Esophagus squamous epithelium (tissue), 4 donors: ENCODE data around the gene PAFAH2.

Experiments used
- POLR2A ChIP-seq, 4 donors: fragments of 450-650 bp; IDR thresholded peaks; one replicate each; pipeline ENCODE4 v1.6.1; 2017; ENCODE audit warnings: antibody characterized with exemption in 4 of 4, mild to moderate bottlenecking in 4 of 4, moderate library complexity in 3 of 4
- TF ChIP-seq, protein P1 (sequence below), 6 experiments: fragments of 450-650 bp in 4 of 6; fragments of 200-600 bp in 2 of 6; sonication (generic) in 2 of 6; IDR thresholded peaks; one replicate each; pipeline ENCODE4 v1.5.1; 2016 to 2019; ENCODE audit warnings: antibody characterized with exemption in 6 of 6, mild to moderate bottlenecking in 4 of 6, moderate library complexity in 4 of 6

GRCh38 chr1:25936947-25937346, 60.9 kb downstream of the PAFAH2 start:
- TF ChIP-seq, protein P1, sequence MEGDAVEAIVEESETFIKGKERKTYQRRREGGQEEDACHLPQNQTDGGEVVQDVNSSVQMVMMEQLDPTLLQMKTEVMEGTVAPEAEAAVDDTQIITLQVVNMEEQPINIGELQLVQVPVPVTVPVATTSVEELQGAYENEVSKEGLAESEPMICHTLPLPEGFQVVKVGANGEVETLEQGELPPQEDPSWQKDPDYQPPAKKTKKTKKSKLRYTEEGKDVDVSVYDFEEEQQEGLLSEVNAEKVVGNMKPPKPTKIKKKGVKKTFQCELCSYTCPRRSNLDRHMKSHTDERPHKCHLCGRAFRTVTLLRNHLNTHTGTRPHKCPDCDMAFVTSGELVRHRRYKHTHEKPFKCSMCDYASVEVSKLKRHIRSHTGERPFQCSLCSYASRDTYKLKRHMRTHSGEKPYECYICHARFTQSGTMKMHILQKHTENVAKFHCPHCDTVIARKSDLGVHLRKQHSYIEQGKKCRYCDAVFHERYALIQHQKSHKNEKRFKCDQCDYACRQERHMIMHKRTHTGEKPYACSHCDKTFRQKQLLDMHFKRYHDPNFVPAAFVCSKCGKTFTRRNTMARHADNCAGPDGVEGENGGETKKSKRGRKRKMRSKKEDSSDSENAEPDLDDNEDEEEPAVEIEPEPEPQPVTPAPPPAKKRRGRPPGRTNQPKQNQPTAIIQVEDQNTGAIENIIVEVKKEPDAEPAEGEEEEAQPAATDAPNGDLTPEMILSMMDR (IDR thresholded peaks at IDR 0.05), result no peak
- TF ChIP-seq POLR2A (IDR thresholded peaks at IDR 0.05), result no peak
